NCI-H146 treated with DMSO at 0.1 percent for 48 hours (cell line): Measurements from ENCODE around the gene ALDH16A1.
A peak's percentile ranks its signal among the peaks of the same experiment; 100 is the strongest.

ENCODE experiments used
- DNase-seq: peaks from one replicate; lab custom pipeline; 2025; ENCODE audit not compliant: unreplicated experiment; lab: John Stamatoyannopoulos, UW

ALDH16A1 gene

GRCh38 chr19:49423071-49423984, 29.7 kb upstream of the ALDH16A1 start, which contains the start of gene PTH2:
Gene PTH2, minus strand, starts transcription at chr19:49423441. Its CDS starts 102 bp downstream, at chr19:49423339.
- DNase-seq = no peak

- no peak for DNase-seq
These were observed 29.1 kb upstream of the ALDH16A1 start for GRCh38 chr19:49423985-49424303.

GRCh38 chr19:49425178-49425577, 27.8 kb upstream of the ALDH16A1 start, which contains the start of gene GFY:
Gene GFY, plus strand, starts transcription at chr19:49425388. Its CDS starts 1,043 bp downstream, at chr19:49426431.
- no peak for DNase-seq

- DNase-seq = no peak
These were observed 27.0 kb upstream of the ALDH16A1 start for GRCh38 chr19:49425922-49426592.

- no peak for DNase-seq
These were observed 25.7 kb upstream of the ALDH16A1 start for GRCh38 chr19:49427339-49427738.

GRCh38 chr19:49427855-49428546, 25.0 kb upstream of the ALDH16A1 start:
- peak; percentile 31 for DNase-seq

GRCh38 chr19:49428547-49429451, 24.2 kb upstream of the ALDH16A1 start:
- no peak for DNase-seq

- DNase-seq = no peak
These were observed 22.8 kb upstream of the ALDH16A1 start for GRCh38 chr19:49430172-49430677.

GRCh38 chr19:49430678-49431329, 22.2 kb upstream of the ALDH16A1 start:
- DNase-seq = no peak

GRCh38 chr19:49431330-49431749, 21.7 kb upstream of the ALDH16A1 start:
- DNase-seq = no peak

- DNase-seq = peak; percentile 47
These were observed 20.6 kb upstream of the ALDH16A1 start for GRCh38 chr19:49432141-49433073.

- no peak for DNase-seq
These were observed 19.7 kb upstream of the ALDH16A1 start for GRCh38 chr19:49433240-49433901.

GRCh38 chr19:49434907-49435583, 18.0 kb upstream of the ALDH16A1 start:
- DNase-seq = no peak

GRCh38 chr19:49435670-49436069, 17.4 kb upstream of the ALDH16A1 start:
- no peak for DNase-seq

- DNase-seq = no peak
These were observed 16.5 kb upstream of the ALDH16A1 start for GRCh38 chr19:49436381-49437017.

GRCh38 chr19:49437231-49437630, 15.8 kb upstream of the ALDH16A1 start:
- no peak for DNase-seq

GRCh38 chr19:49438261-49438660, 14.8 kb upstream of the ALDH16A1 start:
- no peak for DNase-seq
